SJSA1 (cell line): ENCODE measurements around the gene GOLGA8G. TPM values are rescaled to one million over a fixed set of nuclear protein-coding genes. Genes with fewer than 3 reads are reported as not detected.
"Not testable (repeated sequence)": the region's sequence is repeated elsewhere in the genome, so short reads cannot be mapped to it uniquely, and the experiment has no call there.

Source experiments
- DNase-seq, 2 experiments: peaks; one replicate each; pipeline ENCODE4 v3.0.0-alpha.2; 2015 to 2020; ENCODE audit warnings: low spot score in 2 of 2, low read depth in 1 of 2
- H3K27ac ChIP-seq: fragments of 250-450 bp; sonication (Bioruptor Pico); 2 replicates; pipeline ENCODE4 v1.5.1; 2020; ENCODE audit warnings: mild to moderate bottlenecking, moderate library complexity
- H3K27me3 ChIP-seq: fragments of 250-450 bp; sonication (Bioruptor Pico); replicated peaks from 2 replicates; pipeline ENCODE4 v1.5.1; 2020; ENCODE audit warnings: mild to moderate bottlenecking, moderate library complexity
- H3K36me3 ChIP-seq: fragments of 250-450 bp; sonication (Bioruptor Pico); 2 replicates; pipeline ENCODE4 v1.5.1; 2020; ENCODE audit warnings: mild to moderate bottlenecking
- H3K4me1 ChIP-seq: fragments of 250-450 bp; sonication (Bioruptor Pico); replicated peaks from 2 replicates; pipeline ENCODE4 v1.6.1; 2021; ENCODE audit warnings: mild to moderate bottlenecking
- H3K4me3 ChIP-seq: fragments of 250-450 bp; sonication (Bioruptor Pico); 2 replicates; pipeline ENCODE4 v1.5.1; 2020; ENCODE audit warnings: mild to moderate bottlenecking
- H3K9me3 ChIP-seq: fragments of 250-450 bp; sonication (Bioruptor Pico); replicated peaks from 2 replicates; pipeline ENCODE4 v1.5.1; 2020; ENCODE audit warnings: mild to moderate bottlenecking
- total RNA-seq: library from RNA; depleted of rRNA; stranded (reverse); fragments of >200 nt; shearing (Covaris generic); gene quantifications from 2 replicates; pipeline ENCODE4 v1.2.3, GENCODE V29; 2014; rRNA removed

The GOLGA8G gene
- 0.25 TPM in 1 of 2 replicates, not detected in the other for total RNA-seq

- not testable (repeated sequence) for H3K9me3 ChIP-seq, H3K4me3 ChIP-seq, H3K27ac ChIP-seq, H3K4me1 ChIP-seq, H3K27me3 ChIP-seq, H3K36me3 ChIP-seq, DNase-seq
Observed at GRCh38 chr15:28532954-28533353, at the start of gene GOLGA8G. Gene GOLGA8G (minus strand): TSS chr15:28532971. CDS start chr15:28532909, 62 bp downstream.

- DNase-seq, H3K4me3 ChIP-seq, H3K4me1 ChIP-seq, H3K36me3 ChIP-seq, H3K9me3 ChIP-seq, H3K27me3 ChIP-seq, H3K27ac ChIP-seq: not testable (repeated sequence)
Observed at GRCh38 chr15:28573351-28573750, 40.6 kb upstream of the GOLGA8G start.

GRCh38 chr15:28553268-28553667 is 20.5 kb upstream of the GOLGA8G start, which contains the start of gene GOLGA6L25:
Gene GOLGA6L25 (plus strand): TSS chr15:28553568. CDS start chr15:28553629, 61 bp downstream.
- not testable (repeated sequence) for H3K4me1 ChIP-seq

GRCh38 chr15:28515208-28515607 is 17.6 kb downstream of the GOLGA8G start:
- DNase-seq, H3K27ac ChIP-seq, H3K9me3 ChIP-seq, H3K4me3 ChIP-seq, H3K36me3 ChIP-seq, H3K27me3 ChIP-seq, H3K4me1 ChIP-seq: not testable (repeated sequence)

More at GRCh38 chr15:28553268-28553667, 20.5 kb upstream of the GOLGA8G start, which contains the start of gene GOLGA6L25:
- H3K4me3 ChIP-seq, DNase-seq, H3K9me3 ChIP-seq, H3K27me3 ChIP-seq, H3K27ac ChIP-seq, H3K36me3 ChIP-seq: not testable (repeated sequence)

GRCh38 chr15:28514128-28514527 is 18.6 kb downstream of the GOLGA8G start:
- not testable (repeated sequence) for H3K4me3 ChIP-seq, H3K9me3 ChIP-seq, DNase-seq, H3K36me3 ChIP-seq, H3K4me1 ChIP-seq, H3K27ac ChIP-seq, H3K27me3 ChIP-seq

GRCh38 chr15:28508217-28508889 is 24.4 kb downstream of the GOLGA8G start:
- not testable (repeated sequence) for DNase-seq, H3K4me1 ChIP-seq, H3K27me3 ChIP-seq

GRCh38 chr15:28481340-28481739 is 51.4 kb downstream of the GOLGA8G start:
- not testable (repeated sequence) for H3K27ac ChIP-seq, H3K4me3 ChIP-seq, H3K36me3 ChIP-seq, H3K4me1 ChIP-seq, DNase-seq, H3K9me3 ChIP-seq, H3K27me3 ChIP-seq

More at GRCh38 chr15:28508217-28508889, 24.4 kb downstream of the GOLGA8G start:
- H3K9me3 ChIP-seq, H3K4me3 ChIP-seq, H3K36me3 ChIP-seq, H3K27ac ChIP-seq: not testable (repeated sequence)

Other genes with a start within 250 kb of the GOLGA8G start
- 31.8 and 40.0 TPM in 2 replicates for gene HERC2, start 210.8 kb downstream of the GOLGA8G start, total RNA-seq
- gene GOLGA6L24, start 174.9 kb downstream of the GOLGA8G start, total RNA-seq, result not detected in 2 replicates
- gene GOLGA8F, start 154.3 kb downstream of the GOLGA8G start, total RNA-seq, result 0.05 TPM in 1 of 2 replicates, not detected in the other
- not detected in 2 replicates for gene GOLGA6L25, start 20.6 kb upstream of the GOLGA8G start, total RNA-seq
- 1.6 and 3.5 TPM in 2 replicates for gene GOLGA8M, start 179.4 kb upstream of the GOLGA8G start, total RNA-seq